HL-60 (cell line): ENCODE data around the gene GAK.

Source experiments
- DNase-seq, 2 experiments: peaks; one replicate each; pipeline ENCODE4 v3.0.0-alpha.2; 2010 to 2020; ENCODE audit warnings: low read depth in 1 of 2, low spot score in 1 of 2
- H3K27ac ChIP-seq: fragments of 250-450 bp; sonication (Bioruptor Pico); replicated peaks from 2 replicates; pipeline ENCODE4 v1.5.1; 2020; ENCODE audit warnings: mild to moderate bottlenecking, moderate library complexity
- H3K27me3 ChIP-seq: fragments of 250-450 bp; sonication (Bioruptor Pico); 2 replicates; pipeline ENCODE4 v1.5.1; 2021; ENCODE audit warnings: mild to moderate bottlenecking, moderate library complexity; ENCODE audit not compliant: insufficient read depth, poor library complexity, severe bottlenecking
- H3K4me3 ChIP-seq: replicated peaks from 2 replicates; pipeline ENCODE4 v1.5.1; 2011; ENCODE audit warnings: mild to moderate bottlenecking, control low read depth, low read length; ENCODE audit not compliant: insufficient read depth
- CTCF ChIP-seq: IDR thresholded peaks from one replicate; pipeline ENCODE4 v1.5.1; 2011; ENCODE audit warnings: low read length, control low read depth, inconsistent platforms; ENCODE audit not compliant: insufficient read depth
- GABPA ChIP-seq: IDR thresholded peaks from 2 replicates; pipeline ENCODE4 v1.6.1; 2012; ENCODE audit warnings: low read depth
- POLR2AphosphoS5 ChIP-seq: IDR thresholded peaks from 2 replicates; pipeline ENCODE4 v1.6.1; 2012; ENCODE audit warnings: low read depth
- SPI1 ChIP-seq: IDR thresholded peaks from 2 replicates; pipeline ENCODE4 v1.6.1; 2012; ENCODE audit warnings: low read depth, mild to moderate bottlenecking, borderline replicate concordance
- TF ChIP-seq, protein P1 (sequence below): IDR thresholded peaks from 2 replicates; pipeline ENCODE4 v1.6.1; 2012; ENCODE audit warnings: low read depth; ENCODE audit not compliant: insufficient replicate concordance

GAK gene

DNA sequence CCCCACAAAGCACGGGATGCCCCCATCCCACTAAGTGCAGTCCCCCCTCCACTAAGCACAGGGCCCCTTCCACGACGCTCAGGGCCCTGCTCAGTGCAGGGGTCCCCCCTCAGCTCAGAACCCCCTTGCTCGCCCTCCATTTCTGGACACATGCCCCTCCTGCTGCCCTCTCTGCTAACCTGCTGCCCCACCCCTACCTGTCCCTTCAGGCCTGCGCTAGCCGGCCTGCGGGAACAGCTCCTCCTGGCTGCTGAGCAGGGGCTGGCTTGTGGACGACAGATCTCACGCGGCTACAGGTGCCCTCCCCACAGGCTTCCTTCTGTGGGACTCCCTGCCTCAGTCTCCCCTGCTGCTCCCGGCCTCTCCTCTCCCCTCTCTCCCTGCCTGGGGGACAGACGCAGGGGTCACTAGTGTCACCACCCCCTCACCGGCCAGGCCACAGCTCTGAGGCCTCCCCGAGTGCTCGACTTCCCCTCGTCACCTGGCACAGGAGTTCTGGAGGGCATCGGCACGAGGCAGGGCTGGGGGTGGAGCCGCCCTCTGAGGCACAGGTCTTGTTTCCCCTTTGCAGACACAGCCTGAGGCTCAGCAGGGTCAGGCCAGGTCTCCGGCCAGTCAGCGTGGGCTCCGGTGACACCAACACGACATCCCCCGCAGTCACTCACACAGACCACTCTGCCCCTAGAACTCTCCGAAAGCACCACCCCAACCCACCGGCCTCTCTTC is 21.6 kb downstream of the GAK start:
- DNase-seq = no peak
- TF ChIP-seq SPI1 = no peak
- TF ChIP-seq CTCF = no peak
- TF ChIP-seq, protein P1, sequence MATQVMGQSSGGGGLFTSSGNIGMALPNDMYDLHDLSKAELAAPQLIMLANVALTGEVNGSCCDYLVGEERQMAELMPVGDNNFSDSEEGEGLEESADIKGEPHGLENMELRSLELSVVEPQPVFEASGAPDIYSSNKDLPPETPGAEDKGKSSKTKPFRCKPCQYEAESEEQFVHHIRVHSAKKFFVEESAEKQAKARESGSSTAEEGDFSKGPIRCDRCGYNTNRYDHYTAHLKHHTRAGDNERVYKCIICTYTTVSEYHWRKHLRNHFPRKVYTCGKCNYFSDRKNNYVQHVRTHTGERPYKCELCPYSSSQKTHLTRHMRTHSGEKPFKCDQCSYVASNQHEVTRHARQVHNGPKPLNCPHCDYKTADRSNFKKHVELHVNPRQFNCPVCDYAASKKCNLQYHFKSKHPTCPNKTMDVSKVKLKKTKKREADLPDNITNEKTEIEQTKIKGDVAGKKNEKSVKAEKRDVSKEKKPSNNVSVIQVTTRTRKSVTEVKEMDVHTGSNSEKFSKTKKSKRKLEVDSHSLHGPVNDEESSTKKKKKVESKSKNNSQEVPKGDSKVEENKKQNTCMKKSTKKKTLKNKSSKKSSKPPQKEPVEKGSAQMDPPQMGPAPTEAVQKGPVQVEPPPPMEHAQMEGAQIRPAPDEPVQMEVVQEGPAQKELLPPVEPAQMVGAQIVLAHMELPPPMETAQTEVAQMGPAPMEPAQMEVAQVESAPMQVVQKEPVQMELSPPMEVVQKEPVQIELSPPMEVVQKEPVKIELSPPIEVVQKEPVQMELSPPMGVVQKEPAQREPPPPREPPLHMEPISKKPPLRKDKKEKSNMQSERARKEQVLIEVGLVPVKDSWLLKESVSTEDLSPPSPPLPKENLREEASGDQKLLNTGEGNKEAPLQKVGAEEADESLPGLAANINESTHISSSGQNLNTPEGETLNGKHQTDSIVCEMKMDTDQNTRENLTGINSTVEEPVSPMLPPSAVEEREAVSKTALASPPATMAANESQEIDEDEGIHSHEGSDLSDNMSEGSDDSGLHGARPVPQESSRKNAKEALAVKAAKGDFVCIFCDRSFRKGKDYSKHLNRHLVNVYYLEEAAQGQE = no peak
- TF ChIP-seq POLR2AphosphoS5 = no peak
- TF ChIP-seq GABPA = no peak
- Histone ChIP-seq H3K27ac (no peak overlapping the region), H3K27me3 (no peaks in the 10 kb centered on the region), H3K4me3 (no peak overlapping the region)

- Histone ChIP-seq H3K4me3 (no peak overlapping the region), H3K27ac (no peak overlapping the region), H3K27me3 (no peaks in the 10 kb centered on the region)
- TF ChIP-seq SPI1 = no peak
- TF ChIP-seq POLR2AphosphoS5 = no peak
- TF ChIP-seq, protein P1 = no peak
- no peak for TF ChIP-seq GABPA
- TF ChIP-seq CTCF = no peak
- DNase-seq = no peak
These were observed 22.3 kb downstream of the GAK start for GRCh38 chr4:909821-910220.

DNA sequence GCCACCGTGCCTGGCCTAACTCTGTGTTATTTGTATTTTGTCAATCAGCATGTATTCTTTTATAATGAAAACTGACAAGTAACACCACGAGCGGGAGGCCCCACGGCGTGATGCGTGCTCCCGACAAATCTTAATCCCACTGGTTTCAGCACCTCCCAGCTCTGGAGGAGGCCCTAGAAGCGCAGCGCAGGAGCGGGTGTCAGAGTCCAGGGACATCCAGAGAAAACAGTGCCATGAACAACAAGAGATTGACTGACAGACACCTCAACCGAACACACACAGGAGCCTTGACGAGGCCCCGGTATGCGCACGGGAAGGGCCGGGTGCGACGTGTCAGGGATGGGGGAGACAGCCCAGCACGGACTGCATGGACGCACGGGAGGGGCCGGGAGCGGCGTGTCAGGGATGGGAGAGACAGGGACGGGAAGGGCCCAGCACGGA is 23.0 kb downstream of the GAK start:
- DNase-seq = no peak
- TF ChIP-seq CTCF (no peak), POLR2AphosphoS5 (no peak), GABPA (no peak), SPI1 (no peak)
- TF ChIP-seq, protein P1 = no peak
- no peaks in the 10 kb centered on the region for H3K27me3 ChIP-seq
- no peak overlapping the region for H3K27ac ChIP-seq
- no peak overlapping the region for H3K4me3 ChIP-seq
